GM21515 (cell line): Measurements from ENCODE around the gene USP15.
"Not testable (repeated sequence)": the region's sequence is repeated elsewhere in the genome, so short reads cannot be mapped to it uniquely, and the experiment has no call there.

Experiments
- ATAC-seq: cut with Tn5 transposase; IDR thresholded peaks from one replicate; pipeline ENCODE4 v1.9.1; 2021; ENCODE audit not compliant: unreplicated experiment

USP15 gene

DNA sequence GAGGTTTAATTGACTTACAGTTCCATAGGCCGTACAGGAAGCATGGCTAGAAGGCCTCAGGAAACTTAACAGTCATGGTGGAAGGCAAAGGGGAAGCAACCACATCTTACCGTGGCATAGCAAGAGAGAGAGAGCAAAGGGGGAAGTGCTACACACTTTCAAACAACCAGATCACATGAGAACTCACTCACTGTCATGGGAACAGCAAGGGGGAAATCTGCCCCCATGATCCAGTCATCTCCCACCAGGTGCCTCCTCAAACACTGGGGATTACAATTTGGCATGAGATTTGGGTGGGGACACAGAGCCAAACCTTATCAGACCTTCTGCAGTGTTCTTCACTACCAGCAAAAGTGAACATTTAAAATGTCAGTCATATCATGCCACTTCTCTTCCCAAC lies 58.9 kb downstream of the USP15 start:
- ATAC-seq: no peak

DNA sequence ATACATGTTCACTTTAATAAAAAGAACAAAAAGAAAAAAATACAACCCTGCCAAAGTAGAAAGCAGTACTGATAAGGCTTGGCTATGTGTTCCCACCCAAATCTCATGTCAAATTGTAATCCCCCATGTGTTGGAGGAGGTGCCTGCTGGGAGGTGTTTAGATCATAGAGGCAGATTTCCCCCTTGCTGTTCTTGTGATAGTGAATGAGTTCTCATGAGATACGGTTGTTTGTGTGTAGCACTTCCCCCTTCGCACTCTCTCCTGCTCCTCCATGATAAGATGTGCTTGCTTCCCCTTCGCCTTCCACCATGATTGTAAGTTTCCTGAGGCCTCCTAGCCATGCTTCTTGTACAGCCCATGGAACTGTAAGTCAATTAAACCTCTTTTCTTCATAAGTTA lies 59.9 kb downstream of the USP15 start:
- no peak for ATAC-seq

DNA sequence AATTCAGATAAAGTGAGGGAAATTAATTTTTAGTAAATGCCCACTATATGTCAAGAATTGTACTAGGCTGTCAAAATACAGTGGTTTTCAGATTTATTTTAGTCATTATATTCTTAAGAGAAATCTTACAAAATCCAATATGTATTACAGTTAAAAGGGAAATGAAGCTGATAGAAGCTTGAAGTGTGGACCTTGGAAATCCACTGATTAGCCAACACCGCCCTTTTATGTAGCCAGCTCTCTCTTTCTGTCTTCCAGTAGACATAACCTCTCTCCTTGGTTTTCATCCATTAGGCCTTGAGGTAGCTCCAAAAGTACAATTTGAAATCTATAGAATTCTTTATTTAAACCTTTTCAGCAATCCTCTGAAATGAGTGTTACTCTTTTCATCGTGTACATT lies 63.2 kb downstream of the USP15 start:
- no peak for ATAC-seq

DNA sequence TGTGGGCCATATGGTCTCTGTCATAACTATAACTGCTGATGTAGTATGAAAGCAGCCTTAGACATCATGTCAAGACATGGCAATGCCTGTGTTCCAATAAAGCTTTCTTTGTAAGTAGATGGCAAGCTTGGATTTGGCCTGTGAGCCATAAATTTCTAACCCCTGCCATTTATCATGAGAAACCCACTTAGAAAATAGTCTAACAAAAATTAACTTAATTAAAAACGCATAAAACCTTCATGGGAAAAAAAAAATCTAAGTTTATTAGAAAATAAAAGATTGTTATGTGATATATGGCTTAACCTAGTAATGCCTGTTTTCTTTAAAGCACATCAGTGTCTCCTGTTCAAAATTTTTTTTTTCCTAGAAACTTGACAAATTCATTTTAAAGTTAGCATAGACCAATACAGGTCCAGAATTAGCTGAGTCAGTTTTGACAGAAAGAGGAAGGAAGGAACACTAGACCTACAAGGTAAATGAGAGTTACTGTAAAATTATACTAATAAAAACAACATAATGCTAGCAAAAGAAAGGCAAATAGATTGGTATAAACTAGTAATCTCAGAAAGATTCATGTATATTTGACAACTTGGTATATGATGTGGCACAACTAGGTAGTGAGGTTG lies 68.2 kb downstream of the USP15 start:
- ATAC-seq: no peak

DNA sequence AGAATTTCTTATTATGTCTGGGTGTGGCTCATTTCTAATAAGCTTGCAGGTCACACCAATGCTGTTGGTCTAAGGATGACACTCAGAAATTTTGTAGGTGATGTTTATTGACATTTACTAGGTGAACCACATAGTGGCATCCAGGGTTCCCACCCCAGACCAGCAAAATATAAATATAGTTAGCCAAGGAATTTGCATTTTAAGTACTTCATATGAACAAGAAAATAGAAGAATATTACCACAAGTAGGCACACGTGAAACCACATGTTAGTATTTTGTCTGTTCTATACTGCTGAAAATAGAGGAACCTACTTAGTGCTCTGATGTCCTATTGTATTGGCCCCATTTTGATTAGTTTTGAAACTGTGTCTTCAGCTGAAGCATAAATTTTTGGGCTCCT lies 71.1 kb downstream of the USP15 start:
- ATAC-seq: no peak

DNA sequence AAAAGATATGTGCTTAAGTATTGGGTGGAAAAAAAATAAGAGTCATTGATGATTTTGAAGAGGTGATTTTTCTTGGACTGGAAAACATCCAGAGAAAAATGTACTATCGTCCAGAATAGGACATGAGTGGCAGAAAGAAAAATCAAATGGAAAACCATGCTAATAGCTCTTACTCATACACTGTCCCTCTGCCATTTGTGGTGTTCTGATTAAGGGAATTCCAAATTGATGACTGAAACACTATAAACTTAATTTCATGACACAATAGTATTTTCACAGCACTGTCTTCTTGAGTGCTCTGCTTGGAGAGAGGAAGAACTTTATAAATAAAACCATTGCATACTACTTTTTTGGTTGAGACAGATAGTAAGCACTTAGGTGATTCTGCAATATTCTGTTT lies 72.4 kb downstream of the USP15 start:
- ATAC-seq: no peak

DNA sequence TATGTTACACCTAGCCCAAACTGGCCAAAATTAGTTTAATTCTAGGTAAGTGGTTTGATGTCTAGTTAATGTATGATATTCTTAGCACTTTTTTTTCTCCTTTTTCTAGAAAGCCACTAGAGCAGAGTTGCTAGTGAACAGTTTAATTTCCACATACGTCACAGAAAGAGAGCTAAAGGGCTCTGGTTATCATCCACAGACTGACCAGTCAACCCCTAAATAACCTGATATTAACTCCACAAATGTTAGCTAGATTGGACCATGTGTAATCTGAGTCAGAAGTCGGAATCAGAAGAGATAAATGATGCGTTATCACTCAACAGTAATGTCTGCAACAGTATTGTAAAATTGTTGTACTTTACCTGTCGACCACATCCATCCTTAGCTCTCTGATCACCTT lies 74.9 kb downstream of the USP15 start:
- no peak for ATAC-seq

DNA sequence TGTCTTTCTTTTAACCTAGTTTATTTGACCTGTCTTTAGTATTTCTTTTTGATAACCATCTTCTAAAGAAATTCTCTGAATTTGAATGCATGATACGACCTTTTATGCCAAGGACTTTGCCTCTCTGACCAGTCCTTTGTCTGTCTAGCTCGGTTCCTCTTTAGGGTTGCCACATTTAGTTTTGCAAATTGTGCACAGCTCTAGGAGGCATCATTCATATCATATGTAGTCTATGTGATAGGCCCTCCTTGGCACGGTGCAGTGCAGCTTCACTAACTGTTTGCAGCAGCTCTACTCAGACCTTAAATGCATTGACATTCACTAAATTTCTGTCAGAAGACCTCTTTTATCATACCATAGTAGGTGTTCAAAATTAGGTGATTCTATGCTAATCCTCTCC lies 75.6 kb downstream of the USP15 start:
- ATAC-seq: no peak

DNA sequence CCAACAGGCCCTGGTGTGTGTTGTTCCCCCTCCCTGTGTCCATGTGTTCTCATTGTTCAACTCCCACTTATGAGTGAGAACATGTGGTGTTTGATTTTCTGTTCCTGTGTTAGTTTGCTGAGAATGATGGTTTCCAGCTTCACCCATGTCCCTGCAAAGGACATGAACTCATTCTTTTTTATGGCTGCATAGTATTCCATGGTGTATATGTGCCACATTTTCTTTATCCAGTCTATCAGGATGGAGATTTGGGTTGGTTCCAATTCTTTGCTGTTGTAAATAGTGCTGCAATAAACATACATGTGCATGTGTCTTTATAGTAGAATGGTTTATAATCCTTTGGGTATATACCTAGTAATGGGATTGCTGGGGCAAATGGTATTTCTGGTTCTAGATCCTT lies 77.4 kb downstream of the USP15 start:
- not testable (repeated sequence) for ATAC-seq

DNA sequence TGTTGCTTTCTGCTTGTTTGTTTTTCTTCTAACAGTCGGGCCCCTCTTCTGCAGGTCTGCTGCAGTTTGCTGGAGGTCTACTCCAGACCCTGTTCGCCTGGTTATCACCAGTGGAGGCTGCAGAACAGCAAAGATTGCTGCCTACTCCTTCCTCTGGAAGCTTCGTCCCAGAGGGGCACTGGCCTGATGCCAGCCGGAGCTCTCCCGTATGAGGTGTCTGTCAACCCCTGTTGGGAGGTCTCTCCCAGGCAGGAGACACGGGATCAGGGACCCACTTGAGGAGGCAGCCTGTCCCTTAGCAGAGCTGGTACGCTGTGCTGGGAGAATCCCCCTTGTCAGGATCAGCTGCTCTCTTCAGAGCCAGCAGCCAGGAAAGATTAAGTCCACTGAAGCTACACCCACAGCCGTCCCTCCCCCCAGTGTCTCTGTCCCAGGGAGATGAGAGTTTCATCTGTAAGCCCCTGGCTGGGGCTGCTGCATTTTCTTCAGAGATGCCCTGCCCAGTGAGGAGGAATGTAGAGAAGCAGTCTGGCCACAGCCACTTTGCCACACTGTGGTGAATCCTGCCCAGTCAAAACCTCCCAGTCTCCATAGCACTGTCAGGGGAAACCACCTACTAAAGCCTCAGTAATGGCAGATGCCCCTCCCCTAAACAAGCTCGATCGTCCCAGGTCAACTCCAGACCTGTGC lies 82.6 kb downstream of the USP15 start:
- ATAC-seq: not testable (repeated sequence)

DNA sequence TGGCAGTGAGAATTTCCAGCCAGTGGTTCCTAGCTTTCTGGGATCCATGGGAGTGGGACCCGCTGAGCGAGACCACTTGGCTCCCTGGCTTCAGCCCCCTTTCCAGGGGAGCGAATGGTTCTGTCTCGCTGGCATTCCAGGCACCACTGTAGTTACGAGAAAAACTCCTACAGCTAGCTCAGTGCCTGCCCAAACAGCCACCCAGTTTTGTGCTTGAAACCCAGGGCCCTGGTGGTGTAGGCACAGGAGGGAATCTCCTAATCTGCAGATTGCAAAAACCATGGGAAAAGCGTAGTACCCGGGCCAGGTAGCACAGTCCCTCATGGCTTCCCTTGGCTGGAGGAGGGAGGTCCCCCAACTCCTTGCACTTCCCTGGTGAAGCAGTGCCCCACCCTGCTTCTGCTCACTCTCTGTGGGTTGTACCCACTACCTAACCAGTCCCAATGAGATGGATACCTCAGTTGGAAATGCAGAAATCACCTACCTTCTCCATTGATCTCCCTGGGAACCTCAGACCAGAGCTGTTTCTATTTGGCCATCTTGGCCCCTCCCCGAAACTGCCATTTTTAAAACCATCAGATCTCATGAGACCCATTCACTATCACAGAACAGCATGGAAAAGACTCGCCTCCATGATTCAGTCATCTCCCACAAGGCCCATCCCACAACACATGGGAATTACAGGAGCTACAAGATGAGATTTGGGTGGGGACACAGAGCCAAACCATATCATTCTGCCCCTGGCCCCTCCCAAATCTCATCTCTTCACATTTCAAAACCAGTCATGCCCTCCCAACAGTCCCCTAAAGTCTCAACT lies 83.3 kb downstream of the USP15 start:
- not testable (repeated sequence) for ATAC-seq

DNA sequence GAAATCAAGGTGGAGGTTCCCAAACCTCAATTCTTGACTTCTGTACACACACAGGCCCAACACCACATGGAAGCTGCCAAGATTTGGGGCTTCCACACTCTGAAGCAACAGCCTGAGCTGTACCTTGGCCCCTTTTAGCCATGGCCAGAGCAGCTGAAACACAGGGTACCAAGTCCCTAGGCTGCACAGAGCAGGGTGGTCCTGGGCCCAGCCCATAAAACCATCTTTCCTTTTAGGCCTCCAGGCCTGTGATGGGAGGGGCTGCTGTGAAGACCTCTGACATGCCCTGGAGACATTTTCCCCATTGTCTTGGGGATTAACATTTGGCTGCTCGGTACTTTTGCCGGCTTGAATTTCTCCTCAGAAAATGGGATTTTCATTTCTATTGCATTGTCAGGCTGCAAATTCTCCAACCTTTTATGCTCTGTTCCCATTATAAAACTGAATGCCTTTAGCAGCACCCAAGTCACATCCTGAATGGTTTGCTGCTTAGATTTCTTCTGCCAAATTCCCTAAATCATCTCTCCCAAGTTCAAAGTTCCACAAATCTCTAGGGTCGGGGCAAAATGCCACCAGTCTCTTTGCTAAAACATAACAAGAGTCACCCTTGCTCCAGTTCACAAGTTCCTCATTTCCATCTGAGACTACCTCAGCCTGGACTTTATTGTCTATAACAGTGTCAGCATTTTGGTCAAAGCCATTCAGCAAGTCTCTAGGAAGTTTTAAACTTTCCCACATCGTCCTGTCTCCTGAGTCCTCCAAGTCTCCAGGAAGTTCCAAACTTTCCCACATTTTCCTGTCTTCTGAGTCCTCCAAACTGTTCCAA lies 84.7 kb downstream of the USP15 start:
- not testable (repeated sequence) for ATAC-seq

DNA sequence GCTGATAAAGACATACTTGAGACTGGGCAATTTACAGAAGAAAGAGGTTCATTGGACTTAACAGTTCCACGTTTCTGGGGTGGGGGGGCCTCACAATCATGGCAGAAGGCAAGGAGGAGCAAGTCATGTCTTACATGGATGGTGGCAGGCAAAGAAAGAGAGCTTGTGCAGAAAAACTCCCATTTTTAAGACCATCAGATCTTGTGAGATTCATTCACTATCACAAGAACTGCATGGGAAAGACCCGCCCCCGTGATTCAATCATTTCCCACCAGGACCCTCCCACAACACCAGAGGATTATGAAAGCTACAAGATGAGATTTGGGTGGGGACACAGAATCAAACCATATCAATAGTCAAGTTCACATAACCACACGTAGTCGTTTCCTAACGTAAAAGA lies 85.5 kb downstream of the USP15 start:
- ATAC-seq: no peak

DNA sequence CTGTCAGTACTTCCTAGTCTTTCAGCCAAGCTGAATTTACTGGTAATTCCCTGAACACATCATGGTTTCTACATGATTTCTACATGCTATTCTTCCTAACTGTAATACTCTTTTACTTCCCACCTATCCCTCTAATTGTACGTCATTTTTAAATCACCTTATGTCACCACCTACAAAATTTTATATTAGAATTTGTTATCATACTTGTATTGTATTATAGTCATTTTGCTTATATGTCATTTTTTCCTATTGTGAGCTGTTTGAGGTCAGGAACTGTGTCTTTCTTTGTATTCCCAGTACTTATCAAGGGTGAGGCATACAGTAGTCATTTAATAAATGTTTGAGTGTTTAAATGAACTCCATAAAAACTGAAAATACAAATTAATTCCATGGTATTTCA lies 86.6 kb downstream of the USP15 start:
- no peak for ATAC-seq

DNA sequence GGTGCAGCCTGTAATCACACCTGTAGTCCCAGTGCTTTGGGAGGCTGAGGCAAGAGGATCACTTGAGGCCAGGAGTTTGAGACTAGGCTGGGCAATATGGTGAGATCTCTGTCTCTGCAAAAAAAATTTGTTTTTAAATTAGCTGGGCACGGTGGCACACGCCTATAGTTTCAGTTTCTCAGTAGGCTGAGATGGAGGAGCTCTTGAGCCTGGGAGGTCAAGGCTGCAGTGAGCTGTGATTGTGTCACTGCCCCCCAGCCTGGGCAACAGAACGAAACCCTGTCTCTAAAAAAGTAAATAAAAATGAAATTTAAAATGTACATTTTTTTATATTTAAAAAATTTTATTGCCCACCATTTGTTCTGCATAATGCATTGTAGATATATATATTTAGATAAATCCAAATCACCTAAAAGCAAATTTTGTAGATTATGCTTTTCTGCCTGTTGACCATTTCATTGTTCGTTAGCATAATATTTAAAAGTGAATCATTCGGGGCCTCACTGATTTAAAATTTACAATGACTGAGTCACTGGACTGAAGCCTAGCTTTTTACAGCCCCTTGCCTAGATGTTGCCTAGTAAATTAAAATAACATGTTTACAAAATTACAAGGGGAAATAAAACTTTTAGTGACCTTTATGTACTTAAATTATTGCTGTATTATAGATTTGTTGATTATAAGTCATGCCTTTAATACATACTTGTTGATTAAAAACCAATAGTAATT lies 87.9 kb downstream of the USP15 start:
- no peak for ATAC-seq

DNA sequence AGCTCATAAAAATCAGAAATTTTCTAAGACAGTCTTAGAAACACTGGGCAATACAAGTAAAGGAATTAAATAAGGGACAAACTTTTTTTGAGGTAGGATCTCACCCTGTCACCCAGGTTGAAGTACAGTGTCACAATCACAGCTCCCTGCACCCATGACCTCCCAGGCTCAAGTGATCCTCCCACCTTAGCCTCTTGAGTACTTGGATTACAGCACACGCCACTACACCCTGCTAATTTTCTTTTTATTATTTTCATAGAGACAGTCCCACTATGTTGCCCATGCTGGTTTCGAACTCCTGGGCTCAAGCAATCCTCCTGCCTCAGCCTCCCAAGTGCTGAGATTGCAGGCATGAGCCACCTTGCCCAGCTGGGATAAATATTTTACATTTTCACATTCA lies 90.3 kb downstream of the USP15 start:
- no peak for ATAC-seq

DNA sequence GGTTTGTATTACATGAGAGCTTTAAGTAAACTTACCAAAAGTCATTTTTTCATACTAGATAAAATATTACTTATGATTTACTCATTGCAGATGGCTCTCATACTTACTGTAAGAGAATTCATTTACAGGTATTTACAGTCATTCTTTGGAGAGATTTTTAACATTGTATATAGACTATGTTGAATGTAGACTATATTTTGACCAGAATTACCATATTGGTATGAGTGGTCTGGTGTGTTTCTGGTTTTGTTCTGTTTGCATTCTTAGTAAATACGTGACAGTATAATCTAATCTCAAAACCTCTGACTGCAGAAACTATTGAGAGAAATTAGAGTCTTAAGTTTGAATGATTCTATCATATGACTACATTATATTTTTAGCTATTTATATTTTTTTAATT lies 91.1 kb downstream of the USP15 start:
- ATAC-seq: no peak

DNA sequence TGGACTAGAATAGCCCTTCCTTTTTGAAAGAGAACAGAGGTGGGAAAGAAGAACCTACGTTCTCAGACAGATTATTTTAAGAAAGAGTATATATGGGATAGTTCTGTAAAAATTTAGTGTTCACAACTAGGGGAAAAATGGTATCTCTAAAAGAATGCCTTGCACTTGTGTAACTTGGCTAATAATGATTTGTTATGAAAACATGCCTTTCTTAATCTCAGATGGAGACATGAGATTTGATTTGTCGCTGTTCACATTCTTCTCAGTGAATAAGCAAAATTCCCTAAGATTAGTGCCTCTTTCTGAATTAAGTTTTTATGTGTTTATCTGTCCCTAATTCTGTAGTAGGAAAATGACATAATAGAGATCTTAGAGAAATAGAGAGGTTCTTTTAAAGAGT lies 100.8 kb downstream of the USP15 start:
- no peak for ATAC-seq

DNA sequence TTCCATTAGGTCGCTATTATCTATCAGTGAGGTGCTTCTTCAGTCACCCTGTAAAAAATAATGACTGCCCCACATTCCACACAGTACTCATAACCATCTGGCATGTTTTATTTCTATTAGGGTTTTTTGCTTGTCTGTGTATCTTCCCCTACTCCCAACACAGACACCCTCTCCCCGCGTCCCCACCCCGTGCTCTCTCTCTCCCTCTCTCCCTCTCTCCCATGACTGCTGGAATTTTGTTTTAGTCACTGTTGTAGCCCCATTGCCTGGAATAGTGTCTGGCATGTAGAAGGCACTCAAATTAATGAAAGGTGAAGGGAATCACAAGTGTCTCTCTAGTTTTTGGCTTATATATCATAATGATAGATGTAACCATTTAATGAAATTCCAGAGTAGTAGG lies 103.3 kb downstream of the USP15 start:
- no peak for ATAC-seq

DNA sequence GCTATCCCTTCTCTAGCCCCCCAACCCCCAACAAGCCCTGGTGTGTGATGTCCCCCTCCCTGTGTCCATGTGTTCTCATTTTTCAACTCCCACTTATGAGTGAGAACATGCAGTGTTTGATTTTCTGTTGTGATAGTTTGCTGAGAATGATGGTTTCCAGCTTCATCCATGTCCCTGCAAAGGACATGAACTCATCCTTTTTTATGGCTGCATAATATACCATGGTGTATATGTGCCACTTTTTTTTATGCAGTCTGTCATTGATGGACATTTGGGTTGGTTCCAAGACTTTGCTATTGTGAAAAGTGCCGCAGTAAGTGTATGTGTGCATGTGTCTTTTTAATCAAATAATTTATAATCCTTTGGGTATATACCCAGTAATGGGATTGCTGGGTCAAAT lies 104.5 kb downstream of the USP15 start:
- ATAC-seq: not testable (repeated sequence)

DNA sequence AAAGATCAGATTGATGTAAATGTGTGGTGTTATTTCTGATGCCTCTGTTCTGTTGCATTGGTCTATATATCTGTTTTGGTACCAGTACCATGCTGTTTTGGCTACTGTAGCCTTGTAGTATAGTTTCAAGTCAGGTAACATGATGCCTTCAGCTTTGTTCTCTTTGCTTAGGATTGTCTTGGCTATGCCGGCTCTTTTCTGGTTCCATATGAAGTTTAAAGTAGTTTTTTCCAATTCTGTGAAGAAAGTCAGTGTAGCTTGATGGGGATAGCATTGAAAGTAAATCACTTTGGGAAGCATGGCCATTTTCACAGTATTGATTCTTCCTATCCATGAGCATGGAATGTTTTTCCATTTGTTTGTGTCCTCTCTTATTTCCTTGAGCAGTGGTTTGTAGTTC lies 105.6 kb downstream of the USP15 start:
- not testable (repeated sequence) for ATAC-seq
